Peyer's patch (tissue), 4 donors: ENCODE data around the gene OSBPL6. TPM values are rescaled to one million over a fixed set of nuclear protein-coding genes. Genes with fewer than 3 reads are reported as not detected.

ENCODE experiments used
- DNase-seq, 3 donors: peaks; one replicate each; pipeline ENCODE4 v3.0.0-alpha.2; 2017 to 2019
- H3K27ac ChIP-seq, 4 donors: fragments of 200-600 bp; sonication (generic); one replicate each; pipeline ENCODE4 v1.5.1; 2016 to 2019
- H3K27me3 ChIP-seq, 2 donors: fragments of 200-600 bp; sonication (generic); one replicate each; pipeline ENCODE4 v1.5.1; 2019
- H3K36me3 ChIP-seq, 3 donors: fragments of 200-600 bp; sonication (generic); one replicate each; pipeline ENCODE4 v1.5.1; 2016 to 2019
- H3K4me1 ChIP-seq, 4 donors: fragments of 200-600 bp; sonication (generic); one replicate each; pipeline ENCODE4 v1.5.1; 2016 to 2019
- H3K4me3 ChIP-seq, 4 donors: fragments of 200-600 bp; sonication (generic); 1 replicate in 3 of 4; 2 replicates in 1 of 4; pipeline ENCODE4 v1.5.1; 2016 to 2019; ENCODE audit warnings: mild to moderate bottlenecking in 1 of 4
- H3K9me3 ChIP-seq, 4 donors: fragments of 200-600 bp; sonication (generic); one replicate each; pipeline ENCODE4 v1.5.1; 2016 to 2019; ENCODE audit warnings: mild to moderate bottlenecking in 1 of 4
- POLR2A ChIP-seq, 2 donors: fragments of 450-650 bp; IDR thresholded peaks; one replicate each; pipeline ENCODE4 v1.5.1; 2017; ENCODE audit warnings: antibody characterized with exemption in 2 of 2, mild to moderate bottlenecking in 2 of 2, moderate library complexity in 2 of 2
- total RNA-seq, 4 donors: library from RNA; depleted of rRNA; stranded (reverse); fragments of >200 nt; gene quantifications; one replicate each; pipeline ENCODE4 v1.1.0, GENCODE V29; 2016
- TF ChIP-seq, protein P1 (sequence below), 6 experiments: fragments of 450-650 bp in 4 of 6; fragments of 200-600 bp in 2 of 6; sonication (generic) in 1 of 6; IDR thresholded peaks; one replicate each; pipeline ENCODE4 v1.5.1; 2017 to 2019; ENCODE audit warnings: antibody characterized with exemption in 6 of 6, mild to moderate bottlenecking in 3 of 6, moderate library complexity in 1 of 6

Gene OSBPL6
- total RNA-seq, 4 donors from 2014 or later: 3.4 to 14.9 (median 4.9) TPM

- H3K36me3 ChIP-seq: peaks cover 0 to 21% (median 0%) of the 10 kb centered on the region in 3 donors
- no peak overlapping the region for H3K4me3 ChIP-seq
- H3K27me3 ChIP-seq: no peaks in the 10 kb centered on the region
- H3K4me1 ChIP-seq: no peaks in the 10 kb centered on the region
- H3K27ac ChIP-seq: no peak overlapping the region
- no peak for TF ChIP-seq POLR2A (IDR thresholded peaks at IDR 0.05)
- TF ChIP-seq, protein P1, sequence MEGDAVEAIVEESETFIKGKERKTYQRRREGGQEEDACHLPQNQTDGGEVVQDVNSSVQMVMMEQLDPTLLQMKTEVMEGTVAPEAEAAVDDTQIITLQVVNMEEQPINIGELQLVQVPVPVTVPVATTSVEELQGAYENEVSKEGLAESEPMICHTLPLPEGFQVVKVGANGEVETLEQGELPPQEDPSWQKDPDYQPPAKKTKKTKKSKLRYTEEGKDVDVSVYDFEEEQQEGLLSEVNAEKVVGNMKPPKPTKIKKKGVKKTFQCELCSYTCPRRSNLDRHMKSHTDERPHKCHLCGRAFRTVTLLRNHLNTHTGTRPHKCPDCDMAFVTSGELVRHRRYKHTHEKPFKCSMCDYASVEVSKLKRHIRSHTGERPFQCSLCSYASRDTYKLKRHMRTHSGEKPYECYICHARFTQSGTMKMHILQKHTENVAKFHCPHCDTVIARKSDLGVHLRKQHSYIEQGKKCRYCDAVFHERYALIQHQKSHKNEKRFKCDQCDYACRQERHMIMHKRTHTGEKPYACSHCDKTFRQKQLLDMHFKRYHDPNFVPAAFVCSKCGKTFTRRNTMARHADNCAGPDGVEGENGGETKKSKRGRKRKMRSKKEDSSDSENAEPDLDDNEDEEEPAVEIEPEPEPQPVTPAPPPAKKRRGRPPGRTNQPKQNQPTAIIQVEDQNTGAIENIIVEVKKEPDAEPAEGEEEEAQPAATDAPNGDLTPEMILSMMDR (IDR thresholded peaks at IDR 0.05): no peak
- H3K9me3 ChIP-seq: no peaks in the 10 kb centered on the region
- no peak for DNase-seq
These were observed 185.1 kb downstream of the OSBPL6 start for GRCh38 chr2:178379162-178380004.

- TF ChIP-seq, protein P1 (IDR thresholded peaks at IDR 0.05): no peak
- TF ChIP-seq POLR2A (IDR thresholded peaks at IDR 0.05): no peak
- peaks cover 0 to 26% (median 0%) of the 10 kb centered on the region in 3 donors for H3K36me3 ChIP-seq
- no peak overlapping the region for H3K27ac ChIP-seq
- no peaks in the 10 kb centered on the region for H3K9me3 ChIP-seq
- H3K4me3 ChIP-seq: no peak overlapping the region
- H3K4me1 ChIP-seq: no peaks in the 10 kb centered on the region
- no peaks in the 10 kb centered on the region for H3K27me3 ChIP-seq
- DNase-seq: no peak
These were observed 186.5 kb downstream of the OSBPL6 start for GRCh38 chr2:178380763-178381162.

DNA sequence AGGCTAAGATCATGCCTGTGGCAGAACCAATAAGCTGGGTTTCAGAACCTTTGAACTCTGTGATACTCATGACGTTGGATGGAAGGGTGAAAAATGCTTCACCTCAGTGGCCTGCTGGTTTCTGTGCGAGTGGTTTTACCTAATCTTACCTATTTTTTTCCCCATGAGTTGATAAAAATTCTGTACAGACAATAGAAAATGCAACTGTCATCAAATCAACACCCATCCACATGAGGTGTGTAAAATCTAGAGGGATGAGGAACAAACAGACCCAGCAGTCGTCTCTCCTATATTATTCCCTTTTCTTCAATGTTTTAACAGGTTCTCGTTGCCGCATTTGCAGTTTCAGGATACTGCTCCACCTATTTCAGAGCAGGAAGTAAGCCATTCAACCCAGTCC lies 189.4 kb downstream of the OSBPL6 start:
- no peak for DNase-seq
- Histone ChIP-seq H3K27ac (no peak overlapping the region), H3K4me1 (no peaks in the 10 kb centered on the region)

DNA sequence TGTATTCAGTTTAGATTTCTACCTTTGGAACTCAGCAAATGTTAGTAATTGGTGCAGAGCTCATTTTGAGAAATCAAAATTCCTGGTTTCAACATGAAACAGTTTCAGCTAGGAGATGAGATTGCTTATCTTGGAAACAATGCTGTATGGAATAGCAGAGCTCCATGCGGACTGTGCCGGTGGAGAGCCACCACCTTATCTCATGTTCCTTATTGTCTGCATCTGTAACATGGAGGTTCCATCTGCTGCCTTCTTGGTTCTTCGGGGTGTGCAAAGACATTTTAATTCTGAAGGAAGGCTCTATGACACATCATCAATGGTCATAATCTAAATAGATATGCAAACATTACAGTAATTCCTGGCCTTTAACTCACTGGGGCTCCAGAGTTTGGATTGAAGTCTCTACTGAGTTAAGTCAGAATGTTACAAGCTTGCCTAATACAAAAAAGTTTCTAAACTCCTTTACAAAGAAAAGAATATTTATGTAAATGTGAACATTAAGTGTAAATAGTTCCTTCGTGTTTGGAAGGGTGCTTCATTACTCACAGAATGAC lies 191.4 kb downstream of the OSBPL6 start:
- TF ChIP-seq, protein P1 (IDR thresholded peaks at IDR 0.05): no peak
- no peak for TF ChIP-seq POLR2A (IDR thresholded peaks at IDR 0.05)

More for the DNA sequence above, 189.4 kb downstream of the OSBPL6 start:
- no peak overlapping the region for H3K4me3 ChIP-seq
- H3K9me3 ChIP-seq: no peaks in the 10 kb centered on the region
- H3K27me3 ChIP-seq: no peaks in the 10 kb centered on the region
- H3K36me3 ChIP-seq: peaks cover 0 to 25% (median 0%) of the 10 kb centered on the region in 3 donors
- TF ChIP-seq, protein P1 (IDR thresholded peaks at IDR 0.05): no peak
- TF ChIP-seq POLR2A (IDR thresholded peaks at IDR 0.05): no peak

DNA sequence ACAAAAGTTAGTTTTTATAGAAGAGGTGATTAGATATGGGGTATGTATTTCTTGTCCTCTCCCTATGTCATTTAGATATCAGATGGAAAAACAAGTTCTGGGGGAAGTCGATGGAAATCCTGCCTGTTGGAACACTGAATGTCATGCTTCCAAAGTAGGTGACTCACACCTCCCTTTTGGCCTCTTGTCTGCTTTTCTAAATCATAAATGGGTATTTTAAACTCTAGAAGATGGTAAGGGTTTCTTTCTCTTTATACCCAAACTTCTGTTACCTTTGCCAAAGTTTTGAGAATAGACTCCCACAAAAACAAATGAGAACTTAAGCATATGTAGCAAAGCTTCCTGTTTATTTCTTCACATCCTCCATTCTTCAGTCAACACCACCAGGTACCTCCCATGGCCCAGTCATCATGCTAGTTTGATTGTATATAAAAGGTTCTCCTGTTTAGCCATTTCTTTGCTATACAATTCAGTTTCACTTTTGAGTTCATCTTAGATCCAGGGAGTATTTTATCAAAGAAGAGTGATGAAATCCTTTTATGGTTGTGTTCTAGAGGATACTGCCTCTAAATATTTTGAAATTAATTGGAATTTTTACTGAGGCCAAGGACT lies 192.8 kb downstream of the OSBPL6 start:
- TF ChIP-seq POLR2A (IDR thresholded peaks at IDR 0.05): no peak
- TF ChIP-seq, protein P1 (IDR thresholded peaks at IDR 0.05): no peak
- no peak for DNase-seq
- H3K4me1 ChIP-seq: no peaks in the 10 kb centered on the region
- no peak overlapping the region for H3K4me3 ChIP-seq
- no peaks in the 10 kb centered on the region for H3K27me3 ChIP-seq
- no peak overlapping the region for H3K27ac ChIP-seq
- no peaks in the 10 kb centered on the region for H3K9me3 ChIP-seq
- peaks cover 0 to 36% (median 0%) of the 10 kb centered on the region in 3 donors for H3K36me3 ChIP-seq

More for the DNA sequence above, 191.4 kb downstream of the OSBPL6 start:
- Histone ChIP-seq H3K27ac (no peak overlapping the region), H3K9me3 (no peaks in the 10 kb centered on the region), H3K27me3 (no peaks in the 10 kb centered on the region), H3K36me3 (peaks cover 0 to 32% (median 0%) of the 10 kb centered on the region in 3 donors), H3K4me1 (no peaks in the 10 kb centered on the region), H3K4me3 (no peak overlapping the region)
- no peak for DNase-seq
